HG03571 (cell line): ENCODE results near the gene IPO4.
"Not testable (repeated sequence)": the region's sequence is repeated elsewhere in the genome, so short reads cannot be mapped to it uniquely, and the experiment has no call there.

Source experiments
- ATAC-seq: cut with Tn5 transposase; IDR thresholded peaks from one replicate; pipeline ENCODE4 v1.9.1; 2021; ENCODE audit not compliant: unreplicated experiment

Gene IPO4

GRCh38 chr14:24188251-24189058, at the start of gene IPO4:
Gene IPO4, minus strand, starts transcription at chr14:24188816. Its CDS starts 29 bp downstream, at chr14:24188787.
- ATAC-seq = peak; percentile 82

GRCh38 chr14:24238123-24238522, 49.5 kb upstream of the IPO4 start:
- ATAC-seq = no peak

- ATAC-seq = no peak
These were observed 48.9 kb upstream of the IPO4 start for GRCh38 chr14:24237463-24237955.

- ATAC-seq = no peak
These were observed 48.3 kb upstream of the IPO4 start for GRCh38 chr14:24236689-24237462.

- ATAC-seq = no peak
These were observed 47.4 kb upstream of the IPO4 start for GRCh38 chr14:24235804-24236688.

GRCh38 chr14:24234095-24235005, 45.7 kb upstream of the IPO4 start:
- no peak for ATAC-seq

GRCh38 chr14:24233538-24233866, 44.9 kb upstream of the IPO4 start:
- no peak for ATAC-seq

- ATAC-seq = peak; percentile 57
These were observed 44.3 kb upstream of the IPO4 start, which contains the start of gene GMPR2 for GRCh38 chr14:24232645-24233537. Gene GMPR2, plus strand, starts transcription at chr14:24232929. Its CDS starts 325 bp downstream, at chr14:24233254.

- ATAC-seq = peak; percentile 57
These were observed 43.6 kb upstream of the IPO4 start, which contains the start of gene NEDD8 for GRCh38 chr14:24232121-24232644. Gene NEDD8, minus strand, starts transcription at chr14:24232367. Its CDS starts 100 bp downstream, at chr14:24232267.

GRCh38 chr14:24231263-24232120, 42.9 kb upstream of the IPO4 start:
- no peak for ATAC-seq

- no peak for ATAC-seq
These were observed 40.3 kb upstream of the IPO4 start for GRCh38 chr14:24228902-24229301.

- no peak for ATAC-seq
These were observed 37.9 kb upstream of the IPO4 start for GRCh38 chr14:24226473-24226872.

- no peak for ATAC-seq
These were observed 36.0 kb upstream of the IPO4 start for GRCh38 chr14:24224618-24225071.

- not testable (repeated sequence) for ATAC-seq
These were observed 34.4 kb upstream of the IPO4 start for GRCh38 chr14:24222987-24223386.

GRCh38 chr14:24219521-24219920, 30.9 kb upstream of the IPO4 start:
- ATAC-seq = no peak

- no peak for ATAC-seq
These were observed 30.5 kb upstream of the IPO4 start for GRCh38 chr14:24219080-24219479.

- not testable (repeated sequence) for ATAC-seq
These were observed 28.3 kb upstream of the IPO4 start for GRCh38 chr14:24216876-24217275.

GRCh38 chr14:24216345-24216699, 27.7 kb upstream of the IPO4 start:
- no peak for ATAC-seq
